OCI-LY7 (cell line): Measurements from ENCODE around the gene DHCR7. TPM values are rescaled to one million over a fixed set of nuclear protein-coding genes. Genes with fewer than 3 reads are reported as not detected.
"Not testable (repeated sequence)": the region's sequence is repeated elsewhere in the genome, so short reads cannot be mapped to it uniquely, and the experiment has no call there.

Experiments used
- BruUV-seq: library from RNA; stranded (reverse); fragments of 400-500 nt; replicated peaks from 2 replicates; lab custom pipeline; 2021; lab: Mats Ljungman, UMichigan
- CTCF ChIA-PET: fragments of 300-600 bp; sonication (Branson Sonifier 250); formaldehyde crosslinking; loops from one replicate; lab custom pipeline; 2022; ENCODE audit warnings: antibody characterized with exemption; ENCODE audit not compliant: unreplicated experiment; lab: Charles Lee
- POLR2A ChIA-PET: fragments of 300-600 bp; sonication (Branson Sonifier 250); formaldehyde crosslinking; loops from one replicate; lab custom pipeline; 2022; ENCODE audit warnings: antibody characterized with exemption; lab: Charles Lee
- DNase-seq: peaks from one replicate; pipeline ENCODE4 v3.0.0-alpha.2; 2015; ENCODE audit warnings: low spot score
- H2AFZ ChIP-seq: fragments of 200-600 bp; sonication (generic), shearing (Covaris generic); 2 replicates; pipeline ENCODE4 v1.6.1; 2014; ENCODE audit warnings: mild to moderate bottlenecking, antibody characterized with exemption, low read length, moderate library complexity
- H3K27ac ChIP-seq: fragments of 200-600 bp; sonication (generic); 2 replicates; pipeline ENCODE4 v1.5.1; 2014; ENCODE audit warnings: mixed run types, low read depth, mild to moderate bottlenecking, moderate library complexity, low read length, inconsistent platforms; ENCODE audit not compliant: poor library complexity, severe bottlenecking
- H3K36me3 ChIP-seq: fragments of 200-600 bp; sonication (generic); 2 replicates; pipeline ENCODE4 v1.6.1; 2014; ENCODE audit warnings: mild to moderate bottlenecking, antibody characterized with exemption, low read length, moderate library complexity, mixed read lengths; ENCODE audit not compliant: insufficient read depth
- H3K4me1 ChIP-seq: fragments of 200-600 bp; sonication (generic); 2 replicates; pipeline ENCODE4 v1.5.1; 2014; ENCODE audit warnings: mild to moderate bottlenecking, low read length; ENCODE audit not compliant: insufficient read depth, poor library complexity, severe bottlenecking
- H3K4me2 ChIP-seq: fragments of 200-600 bp; sonication (generic); 2 replicates; pipeline ENCODE4 v1.6.1; 2014; ENCODE audit warnings: mild to moderate bottlenecking, low read length
- H3K4me3 ChIP-seq: fragments of 200-600 bp; sonication (generic); 2 replicates; pipeline ENCODE4 v1.5.1; 2014; ENCODE audit warnings: mild to moderate bottlenecking, low read depth, low read length; ENCODE audit not compliant: poor library complexity, severe bottlenecking
- H3K79me2 ChIP-seq: fragments of 200-600 bp; sonication (generic); 2 replicates; pipeline ENCODE4 v1.6.1; 2016; ENCODE audit warnings: low read depth, mild to moderate bottlenecking, low read length, moderate library complexity, mixed read lengths; ENCODE audit not compliant: insufficient read depth
- H3K9me2 ChIP-seq: fragments of 200-600 bp; sonication (generic); 2 replicates; pipeline ENCODE4 v1.6.1; 2016; ENCODE audit warnings: mild to moderate bottlenecking, low read length, mixed read lengths; ENCODE audit not compliant: insufficient read depth
- H3K9me3 ChIP-seq: fragments of 200-600 bp; sonication (generic); 2 replicates; pipeline ENCODE4 v1.6.1; 2014; ENCODE audit warnings: mild to moderate bottlenecking, mixed run types, low read length, mixed read lengths
- H4K20me1 ChIP-seq: fragments of 200-600 bp; sonication (generic); 2 replicates; pipeline ENCODE4 v1.6.1; 2014; ENCODE audit warnings: mild to moderate bottlenecking, antibody characterized with exemption, low read length, moderate library complexity, mixed read lengths; ENCODE audit not compliant: insufficient read depth
- EZH2phosphoT487 ChIP-seq: fragments of 200-600 bp; sonication (generic); IDR thresholded peaks from 2 replicates; pipeline ENCODE4 v1.6.1; 2018; ENCODE audit warnings: low read depth, borderline replicate concordance, mild to moderate bottlenecking, mixed run types, antibody characterized with exemption, low read length, moderate library complexity, mixed read lengths
- intact Hi-C: fragments of 100-400 bp; cut with micrococcal nuclease; formaldehyde crosslinking; loops from one replicate; pipeline ENCODE4 v1.10.0; 2022; ENCODE audit not compliant: unreplicated experiment
- total RNA-seq, 2 experiments: library from RNA; depleted of rRNA in 1 of 2; stranded (reverse); fragments of >200 nt in 1 of 2; shearing (Covaris generic) in 1 of 2; gene quantifications; 2 replicates each; pipeline ENCODE4 v1.2.3, GENCODE V29; 2014 to 2022
- TF ChIP-seq, protein P1 (sequence below): fragments of 200-600 bp; sonication (generic); conservative IDR thresholded peaks from 2 replicates; pipeline ENCODE4 v1.5.1; 2014; ENCODE audit warnings: mild to moderate bottlenecking, antibody characterized with exemption, low read length, moderate library complexity, mixed read lengths

DHCR7 gene
- total RNA-seq, 2 experiments from 2014 or later: 33.4 to 110 TPM

DNA sequence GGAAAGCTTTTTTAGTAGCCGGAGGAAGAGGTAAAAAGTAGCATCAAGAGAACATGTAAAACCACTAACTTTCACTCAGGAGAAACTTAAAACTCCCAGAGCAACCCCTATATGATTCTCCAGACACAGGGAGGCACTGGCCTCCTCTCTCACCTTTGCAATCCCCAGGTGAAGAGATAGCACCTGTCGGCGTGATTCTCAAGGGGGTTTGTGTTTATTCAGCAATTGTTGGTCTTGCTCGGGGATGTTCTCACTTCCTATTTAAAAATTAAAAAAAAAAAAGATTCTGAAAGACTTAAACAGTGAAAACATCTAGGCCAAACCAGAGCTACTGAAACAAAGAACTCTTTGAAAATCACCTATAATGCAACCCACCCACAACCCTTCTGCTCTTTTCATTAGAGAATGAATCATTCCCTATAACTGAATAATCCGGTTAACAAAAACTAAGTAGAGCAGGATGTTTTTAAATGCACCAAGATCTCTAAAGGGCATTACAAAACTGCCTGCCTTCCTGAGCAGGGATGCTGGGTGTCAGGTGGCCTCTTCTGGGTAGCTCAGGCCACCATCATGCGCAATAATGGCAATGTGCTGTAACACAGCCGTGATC is 24.9 kb downstream of the DHCR7 start:
- intact Hi-C loops: loop anchor here (5.0 to 10.0 kb wide), 3 partner anchors 168 to 606 kb away; partner anchors contain the start of gene SHANK2

DNA sequence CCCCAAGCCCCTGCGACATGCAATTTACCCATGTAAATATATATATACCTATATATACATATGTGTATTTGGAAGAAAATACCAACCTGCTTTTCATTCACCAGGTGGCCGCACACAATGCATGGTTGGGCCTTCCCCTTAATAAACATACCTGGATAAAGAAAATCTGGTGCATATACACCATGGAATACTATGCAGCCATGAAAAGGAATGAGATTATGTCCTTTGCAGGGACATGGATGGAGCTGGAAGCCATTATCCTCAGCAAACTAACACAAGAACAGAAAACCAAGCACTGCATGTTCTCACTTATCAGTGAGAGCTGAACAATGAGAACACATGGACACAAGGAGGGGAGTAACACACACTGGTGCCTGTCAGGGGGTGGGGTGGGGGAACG is 25.9 kb downstream of the DHCR7 start:
- peaks cover 71% of the 10 kb centered on the region for H3K4me1 ChIP-seq
- ChIA-PET CTCF (interaction anchor here (0.7 kb wide), 1 partner anchor 51 kb away, joined by 3 read pairs; no protein-coding TSS in a partner anchor), POLR2A (interaction anchor here (0.9 to 2.2 kb wide), 2 partner anchors 26 to 39 kb away, joined by 3 to 4 read pairs; partner anchors contain the start of gene DHCR7)
- not testable (repeated sequence) for H4K20me1 ChIP-seq, H3K9me2 ChIP-seq, DNase-seq, H3K4me2 ChIP-seq, BruUV-seq, H3K27ac ChIP-seq, H3K9me3 ChIP-seq, H3K79me2 ChIP-seq, H3K4me3 ChIP-seq, H2AFZ ChIP-seq, H3K36me3 ChIP-seq
- intact Hi-C loops: loop anchor here (5.0 to 10.0 kb wide), 3 partner anchors 168 to 605 kb away; partner anchors contain the start of gene SHANK2

More for the DNA sequence above, 24.9 kb downstream of the DHCR7 start:
- Histone ChIP-seq H2AFZ (peak overlapping the region; percentile 56; the same call in 1 of the 2 replicates), H3K9me2 (no peaks in the 10 kb centered on the region), H3K4me3 (no peak overlapping the region), H4K20me1 (no peaks in the 10 kb centered on the region), H3K9me3 (peaks cover 3% of the 10 kb centered on the region; the same call in 1 of the 2 replicates), H3K27ac (peak overlapping the region; percentile 44), H3K36me3 (no peaks in the 10 kb centered on the region), H3K79me2 (no peaks in the 10 kb centered on the region), H3K4me2 (peak overlapping the region; percentile 59), H3K4me1 (peaks cover 66% of the 10 kb centered on the region)
- no TSS peak for BruUV-seq
- ChIA-PET CTCF (interaction anchor here (0.9 to 1.3 kb wide), 2 partner anchors 28 to 51 kb away, joined by 4 read pairs; no protein-coding TSS in a partner anchor), POLR2A (interaction anchor here (0.5 to 2.2 kb wide), 2 partner anchors 25 to 29 kb away, joined by 3 to 4 read pairs; partner anchors contain the start of genes DHCR7 and NADSYN1)
- TF ChIP-seq, protein P1, sequence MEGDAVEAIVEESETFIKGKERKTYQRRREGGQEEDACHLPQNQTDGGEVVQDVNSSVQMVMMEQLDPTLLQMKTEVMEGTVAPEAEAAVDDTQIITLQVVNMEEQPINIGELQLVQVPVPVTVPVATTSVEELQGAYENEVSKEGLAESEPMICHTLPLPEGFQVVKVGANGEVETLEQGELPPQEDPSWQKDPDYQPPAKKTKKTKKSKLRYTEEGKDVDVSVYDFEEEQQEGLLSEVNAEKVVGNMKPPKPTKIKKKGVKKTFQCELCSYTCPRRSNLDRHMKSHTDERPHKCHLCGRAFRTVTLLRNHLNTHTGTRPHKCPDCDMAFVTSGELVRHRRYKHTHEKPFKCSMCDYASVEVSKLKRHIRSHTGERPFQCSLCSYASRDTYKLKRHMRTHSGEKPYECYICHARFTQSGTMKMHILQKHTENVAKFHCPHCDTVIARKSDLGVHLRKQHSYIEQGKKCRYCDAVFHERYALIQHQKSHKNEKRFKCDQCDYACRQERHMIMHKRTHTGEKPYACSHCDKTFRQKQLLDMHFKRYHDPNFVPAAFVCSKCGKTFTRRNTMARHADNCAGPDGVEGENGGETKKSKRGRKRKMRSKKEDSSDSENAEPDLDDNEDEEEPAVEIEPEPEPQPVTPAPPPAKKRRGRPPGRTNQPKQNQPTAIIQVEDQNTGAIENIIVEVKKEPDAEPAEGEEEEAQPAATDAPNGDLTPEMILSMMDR: 0 out of 2 replicates have a peak, but pooled peaks have one; percentile 7
- TF ChIP-seq EZH2phosphoT487: no peak
- DNase-seq: peak; percentile 45

DNA sequence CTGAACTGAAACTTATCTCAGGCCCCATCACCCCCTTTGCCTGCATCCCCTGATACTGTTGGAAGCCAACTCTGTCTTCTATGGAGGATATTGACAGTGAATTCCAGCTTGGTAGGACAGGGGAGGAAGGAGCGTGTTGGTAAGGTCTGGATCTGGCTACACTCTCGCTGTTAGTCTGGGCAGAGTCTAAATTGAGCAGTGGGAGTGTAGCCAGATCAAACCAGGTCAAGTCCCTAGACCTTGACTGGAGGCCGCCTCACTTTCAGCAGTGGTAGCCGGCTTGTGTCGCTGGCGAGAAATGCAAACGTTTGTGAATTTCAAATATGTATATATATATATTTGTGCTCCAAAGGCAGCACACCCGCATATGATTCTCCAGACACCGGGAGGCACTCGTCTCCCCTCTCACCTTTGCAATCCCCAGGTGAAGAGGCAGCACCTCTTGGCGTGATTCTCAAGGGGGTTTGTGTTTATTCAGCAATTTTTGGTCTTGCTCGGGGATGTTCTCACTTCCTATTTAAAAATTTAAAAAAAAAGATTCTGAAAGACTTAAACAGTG is 26.7 kb downstream of the DHCR7 start:
- TF ChIP-seq, protein P1: no peak; the same call in 1 of the 2 replicates
- no peak for TF ChIP-seq EZH2phosphoT487
- Histone ChIP-seq H2AFZ (peak overlapping the region; percentile 23; the same call in 1 of the 2 replicates), H3K9me2 (no peaks in the 10 kb centered on the region), H3K27ac (peak overlapping the region; percentile 19), H3K36me3 (no peaks in the 10 kb centered on the region), H4K20me1 (no peaks in the 10 kb centered on the region), H3K79me2 (no peaks in the 10 kb centered on the region), H3K9me3 (peaks cover 3% of the 10 kb centered on the region; the same call in 1 of the 2 replicates), H3K4me1 (peaks cover 72% of the 10 kb centered on the region), H3K4me2 (peak overlapping the region; percentile 16), H3K4me3 (no peak overlapping the region)
- no TSS peak for BruUV-seq
- CTCF ChIA-PET: interaction anchor here (3.6 kb wide), 1 partner anchor 49 kb away, joined by 43 read pairs; no protein-coding TSS in a partner anchor
- DNase-seq: peak; percentile 33
- POLR2A ChIA-PET: interaction anchor here (2.2 to 5.2 kb wide), 2 partner anchors 27 to 49 kb away, joined by 4 to 36 read pairs; partner anchors contain the start of gene DHCR7
- intact Hi-C loops: loop anchor here (1.0 to 10.0 kb wide), 4 partner anchors 167 to 604 kb away; partner anchors contain the start of gene SHANK2
